Stimulated activated memory B cell treated with anti-CD40 and anti-IgM and Interleukin-4, amounts not matched to agents 10 μg/mL and 1 μg/mL and 100 μg/mL, for 72 hours (primary cell): ENCODE measurements around the gene DIS3L.
"Not testable (repeated sequence)": the region's sequence is repeated elsewhere in the genome, so short reads cannot be mapped to it uniquely, and the experiment has no call there.

ENCODE experiments used
- ATAC-seq: fragments of 150-1000 bp; cut with Tn5 transposase; 2 replicates; pipeline ENCODE4 v1.10.0; 2021
- H3K27ac Mint-ChIP-seq: one replicate; pipeline ENCODE4 v1.8.0; 2022; ENCODE audit warnings: mild to moderate bottlenecking, mixed read lengths
- H3K27me3 Mint-ChIP-seq: one replicate; pipeline ENCODE4 v1.8.0; 2022; ENCODE audit warnings: mixed read lengths
- H3K36me3 Mint-ChIP-seq: one replicate; pipeline ENCODE4 v1.8.0; 2022; ENCODE audit warnings: mixed read lengths
- H3K4me1 Mint-ChIP-seq: one replicate; pipeline ENCODE4 v1.8.0; 2022; ENCODE audit warnings: mixed read lengths
- H3K4me3 Mint-ChIP-seq: one replicate; pipeline ENCODE4 v1.8.0; 2022; ENCODE audit warnings: mild to moderate bottlenecking, moderate library complexity, mixed read lengths
- H3K9me3 Mint-ChIP-seq: one replicate; pipeline ENCODE4 v1.8.0; 2022; ENCODE audit warnings: mixed read lengths

DIS3L gene

DNA sequence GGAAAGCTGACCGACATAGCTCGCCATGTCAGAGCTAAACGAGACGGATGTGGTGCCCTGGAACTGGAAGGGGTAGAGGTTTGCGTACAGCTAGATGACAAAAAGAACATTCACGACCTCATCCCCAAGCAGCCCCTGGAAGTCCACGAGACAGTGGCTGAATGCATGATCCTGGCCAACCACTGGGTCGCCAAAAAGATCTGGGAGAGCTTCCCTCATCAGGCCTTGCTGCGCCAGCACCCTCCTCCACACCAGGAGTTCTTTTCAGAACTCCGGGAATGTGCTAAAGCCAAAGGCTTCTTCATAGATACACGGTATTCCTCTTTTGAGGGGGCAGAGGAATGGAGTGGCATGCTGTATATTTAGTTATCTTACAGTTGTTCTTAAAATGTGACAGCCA lies 32.7 kb downstream of the DIS3L start:
- Mint-ChIP-seq H3K27ac (no peak overlapping the region), H3K9me3 (no peaks in the 10 kb centered on the region), H3K4me3 (no peak overlapping the region), H3K36me3 (peaks cover 40% of the 10 kb centered on the region), H3K27me3 (no peaks in the 10 kb centered on the region), H3K4me1 (no peaks in the 10 kb centered on the region)
- no peak for ATAC-seq

- no peaks in the 10 kb centered on the region for H3K27me3 Mint-ChIP-seq
- no peak for ATAC-seq
- no peaks in the 10 kb centered on the region for H3K9me3 Mint-ChIP-seq
- no peak overlapping the region for H3K4me3 Mint-ChIP-seq
- peaks cover 46% of the 10 kb centered on the region for H3K36me3 Mint-ChIP-seq
- H3K27ac Mint-ChIP-seq = no peak overlapping the region
- no peaks in the 10 kb centered on the region for H3K4me1 Mint-ChIP-seq
Measured at GRCh38 chr15:66327736-66328135, 34.4 kb downstream of the DIS3L start.

- ATAC-seq = no peak
- Mint-ChIP-seq H3K36me3 (peaks cover 47% of the 10 kb centered on the region), H3K27ac (no peak overlapping the region)
Measured at GRCh38 chr15:66328771-66329170, 35.4 kb downstream of the DIS3L start.

DNA sequence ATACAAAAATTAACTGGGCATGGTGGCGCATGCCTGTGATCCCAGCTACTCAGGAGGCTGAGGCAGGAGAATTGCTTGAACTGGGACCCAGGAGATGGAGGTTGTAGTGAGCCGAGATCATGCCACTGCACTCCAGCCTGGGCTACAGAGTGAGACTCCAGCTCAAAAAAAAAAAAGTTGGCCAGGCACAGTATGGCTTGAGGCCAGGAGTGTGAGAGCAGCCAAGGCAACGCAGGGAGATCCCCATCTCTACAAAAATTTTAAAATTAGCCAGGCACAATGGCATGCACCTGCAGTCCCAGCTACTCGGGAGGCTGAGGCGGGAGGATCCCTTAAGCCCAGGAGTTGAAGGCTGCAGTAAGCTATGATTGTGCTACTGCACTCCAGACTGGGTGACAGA lies 55.2 kb downstream of the DIS3L start:
- H3K4me1 Mint-ChIP-seq, H3K4me3 Mint-ChIP-seq, H3K27me3 Mint-ChIP-seq, ATAC-seq, H3K27ac Mint-ChIP-seq, H3K9me3 Mint-ChIP-seq: not testable (repeated sequence)
- H3K36me3 Mint-ChIP-seq = peaks cover 42% of the 10 kb centered on the region

More at GRCh38 chr15:66328771-66329170, 35.4 kb downstream of the DIS3L start:
- Mint-ChIP-seq H3K4me3 (no peak overlapping the region), H3K9me3 (no peaks in the 10 kb centered on the region), H3K4me1 (no peaks in the 10 kb centered on the region), H3K27me3 (no peaks in the 10 kb centered on the region)

DNA sequence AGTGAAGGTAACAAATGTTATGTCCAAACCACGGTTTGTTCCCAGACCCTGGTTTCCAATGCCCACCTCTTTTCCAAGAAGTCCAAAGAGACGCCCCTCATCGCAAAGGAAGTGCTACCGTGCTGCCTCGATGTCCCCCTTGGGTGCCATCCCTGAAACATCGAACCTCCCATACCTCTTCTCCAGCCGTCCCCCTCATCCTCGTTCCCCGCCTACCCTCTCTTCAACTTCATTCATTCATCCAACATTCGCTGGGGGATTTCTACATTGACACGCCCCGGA lies 62.6 kb downstream of the DIS3L start:
- H3K36me3 Mint-ChIP-seq = peaks cover 13% of the 10 kb centered on the region
- no peaks in the 10 kb centered on the region for H3K27me3 Mint-ChIP-seq
- peak overlapping the region; percentile 93 for H3K27ac Mint-ChIP-seq
- peaks cover 24% of the 10 kb centered on the region for H3K4me1 Mint-ChIP-seq
- ATAC-seq = no peak
- H3K9me3 Mint-ChIP-seq = no peaks in the 10 kb centered on the region
- H3K4me3 Mint-ChIP-seq = peak overlapping the region; percentile 97

GRCh38 chr15:66356359-66357236 lies 63.2 kb downstream of the DIS3L start, which contains the start of gene TIPIN:
Gene TIPIN (minus strand): TSS chr15:66356685. CDS start chr15:66352947, 3,738 bp downstream.
- Mint-ChIP-seq H3K36me3 (peaks cover 11% of the 10 kb centered on the region), H3K9me3 (no peaks in the 10 kb centered on the region), H3K4me1 (peaks cover 24% of the 10 kb centered on the region), H3K27me3 (no peaks in the 10 kb centered on the region), H3K27ac (peak within 1 kb of the TSS; percentile 93), H3K4me3 (peak within 1 kb of the TSS; percentile 97)
- ATAC-seq = peak; percentile 98

DNA sequence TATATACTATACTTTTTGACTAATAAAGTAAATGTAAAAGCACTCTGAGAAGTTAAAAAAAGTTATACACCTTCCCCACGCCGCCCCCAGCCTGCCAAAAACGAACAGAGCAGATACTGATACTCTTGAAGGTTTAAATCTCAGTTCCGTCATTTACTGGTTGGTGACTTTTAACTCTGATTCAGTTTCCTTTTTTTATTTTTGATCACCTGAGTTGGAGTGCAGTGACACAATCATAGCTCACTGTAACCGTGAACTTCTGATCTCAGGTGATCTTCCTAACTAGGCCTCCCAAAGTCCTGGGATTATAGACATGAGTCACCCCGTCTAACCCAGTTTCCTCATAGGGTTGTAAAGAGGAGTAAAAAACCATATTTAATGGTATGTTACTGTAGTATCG lies 66.4 kb downstream of the DIS3L start:
- Mint-ChIP-seq H3K27ac (no peak overlapping the region), H3K36me3 (no peaks in the 10 kb centered on the region), H3K27me3 (no peaks in the 10 kb centered on the region), H3K9me3 (no peaks in the 10 kb centered on the region), H3K4me3 (no peak overlapping the region), H3K4me1 (peaks cover 17% of the 10 kb centered on the region)
- no peak for ATAC-seq

- not testable (repeated sequence) for H3K9me3 Mint-ChIP-seq, H3K27ac Mint-ChIP-seq, ATAC-seq, H3K27me3 Mint-ChIP-seq, H3K4me3 Mint-ChIP-seq, H3K36me3 Mint-ChIP-seq, H3K4me1 Mint-ChIP-seq
Measured at GRCh38 chr15:66361745-66362460, 68.5 kb downstream of the DIS3L start.

DNA sequence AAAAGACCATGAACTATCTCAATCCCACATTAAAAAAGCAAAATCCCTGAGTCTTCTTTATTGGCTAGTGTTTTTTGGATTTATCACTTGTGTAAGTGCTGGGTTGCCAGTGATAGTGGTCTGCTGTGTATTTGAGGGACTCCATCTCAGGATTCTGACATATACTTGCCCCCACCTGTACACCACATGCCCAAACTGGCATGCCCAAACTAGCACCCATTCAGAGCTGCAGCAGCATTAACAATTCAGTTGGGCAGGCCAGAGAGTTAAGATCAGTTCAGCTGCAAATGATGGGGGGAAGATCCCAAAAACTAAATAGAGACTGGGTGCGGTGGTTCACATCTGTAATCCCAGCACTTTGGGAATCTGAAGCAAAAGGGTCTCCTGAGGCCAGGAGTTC lies 69.4 kb downstream of the DIS3L start:
- no peak overlapping the region for H3K4me3 Mint-ChIP-seq
- no peaks in the 10 kb centered on the region for H3K4me1 Mint-ChIP-seq
- H3K36me3 Mint-ChIP-seq = no peaks in the 10 kb centered on the region
- H3K9me3 Mint-ChIP-seq = no peaks in the 10 kb centered on the region
- H3K27ac Mint-ChIP-seq = no peak overlapping the region
- no peak for ATAC-seq
- H3K27me3 Mint-ChIP-seq = no peaks in the 10 kb centered on the region

GRCh38 chr15:66364944-66365528 lies 71.7 kb downstream of the DIS3L start:
- ATAC-seq = no peak
- no peak overlapping the region for H3K27ac Mint-ChIP-seq
- no peaks in the 10 kb centered on the region for H3K27me3 Mint-ChIP-seq
- H3K4me3 Mint-ChIP-seq = no peak overlapping the region
- H3K9me3 Mint-ChIP-seq = no peaks in the 10 kb centered on the region
- peaks cover 9% of the 10 kb centered on the region for H3K4me1 Mint-ChIP-seq
- H3K36me3 Mint-ChIP-seq = no peaks in the 10 kb centered on the region

DNA sequence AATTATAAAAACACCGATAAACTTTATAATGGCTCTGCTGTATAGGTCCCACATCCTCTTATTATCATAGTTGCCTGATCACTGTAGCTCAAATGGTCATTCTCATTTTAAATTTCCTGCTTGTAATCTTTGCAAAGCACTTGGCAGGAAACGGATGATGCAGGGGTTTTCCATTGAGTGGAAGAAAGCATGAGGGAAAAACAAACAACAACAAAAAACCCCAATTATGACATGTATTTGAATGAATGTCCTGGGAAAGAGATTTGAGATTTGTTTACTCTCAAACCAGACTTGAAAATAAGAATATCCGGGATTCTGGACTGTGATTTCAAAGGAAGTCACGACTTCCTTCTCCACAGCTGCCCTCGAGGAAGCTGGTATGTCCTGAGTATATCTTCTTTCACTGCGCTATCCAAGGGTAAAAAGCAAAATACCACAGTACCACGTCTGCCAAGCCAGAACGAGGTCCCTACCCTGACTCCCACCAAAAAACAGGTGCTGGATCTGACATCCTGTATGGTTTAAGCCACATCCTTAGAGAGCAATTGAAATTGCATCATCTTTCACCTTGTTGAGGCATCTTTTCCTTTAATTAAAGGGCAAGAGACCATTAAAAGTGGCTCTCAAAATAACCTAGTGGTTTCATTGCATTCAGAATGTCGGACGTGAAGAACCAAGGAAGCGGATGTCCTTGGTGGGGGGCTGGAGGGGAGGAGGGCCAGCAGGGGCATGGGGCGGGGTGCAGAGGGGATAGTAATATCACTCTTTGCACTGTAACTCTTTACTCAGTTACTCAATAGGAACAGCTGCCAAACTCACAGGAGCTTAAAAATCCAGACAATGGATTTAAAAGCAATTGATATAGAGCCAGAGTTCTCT lies 76.6 kb downstream of the DIS3L start:
- no peaks in the 10 kb centered on the region for H3K27me3 Mint-ChIP-seq
- H3K36me3 Mint-ChIP-seq = peaks cover 4% of the 10 kb centered on the region
- peak overlapping the region; percentile 14 for H3K4me3 Mint-ChIP-seq
- peak overlapping the region; percentile 26 for H3K27ac Mint-ChIP-seq
- peaks cover 3% of the 10 kb centered on the region for H3K9me3 Mint-ChIP-seq
- H3K4me1 Mint-ChIP-seq = peaks cover 14% of the 10 kb centered on the region
- no peak for ATAC-seq

DNA sequence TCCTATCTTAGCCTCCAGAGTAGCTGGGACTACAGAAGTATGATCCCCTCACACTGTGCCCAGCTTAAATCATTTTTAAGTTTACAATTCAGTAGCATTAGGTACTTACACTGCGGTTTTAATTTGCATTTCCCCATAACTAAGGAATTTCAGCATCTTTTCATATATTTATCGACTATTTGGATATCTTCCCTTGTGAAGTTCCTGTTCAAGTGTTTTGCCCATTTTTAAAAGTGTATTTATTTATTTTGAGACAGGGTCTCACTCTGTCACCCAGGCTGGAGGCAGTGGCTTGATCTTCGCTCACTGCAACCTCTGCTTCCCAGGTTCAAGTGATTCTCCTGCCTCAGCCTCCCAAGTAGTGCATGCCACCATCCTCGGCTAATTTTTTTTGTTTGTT lies 80.8 kb downstream of the DIS3L start:
- H3K27me3 Mint-ChIP-seq = no peaks in the 10 kb centered on the region
- no peak for ATAC-seq

GRCh38 chr15:66378814-66379430 lies 85.6 kb downstream of the DIS3L start:
- no peak overlapping the region for H3K27ac Mint-ChIP-seq
- H3K4me1 Mint-ChIP-seq = no peaks in the 10 kb centered on the region
- peaks cover 3% of the 10 kb centered on the region for H3K9me3 Mint-ChIP-seq
- H3K27me3 Mint-ChIP-seq = no peaks in the 10 kb centered on the region
- no peak for ATAC-seq
- no peak overlapping the region for H3K4me3 Mint-ChIP-seq
- peaks cover 6% of the 10 kb centered on the region for H3K36me3 Mint-ChIP-seq

More for the DNA sequence above, 80.8 kb downstream of the DIS3L start:
- Mint-ChIP-seq H3K36me3 (peaks cover 6% of the 10 kb centered on the region), H3K4me3 (no peak overlapping the region), H3K27ac (no peak overlapping the region), H3K4me1 (peaks cover 13% of the 10 kb centered on the region), H3K9me3 (peaks cover 3% of the 10 kb centered on the region)

- not testable (repeated sequence) for H3K27ac Mint-ChIP-seq, H3K9me3 Mint-ChIP-seq, ATAC-seq, H3K4me3 Mint-ChIP-seq, H3K36me3 Mint-ChIP-seq, H3K27me3 Mint-ChIP-seq
- peaks cover 19% of the 10 kb centered on the region for H3K4me1 Mint-ChIP-seq
Measured at GRCh38 chr15:66381376-66381775, 88.0 kb downstream of the DIS3L start.
